DMS 273 treated with DMSO at 0.1 percent for 48 hours (cell line): Measurements from ENCODE around the gene PARP8.
"Not testable (repeated sequence)": the region's sequence is repeated elsewhere in the genome, so short reads cannot be mapped to it uniquely, and the experiment has no call there.

Source experiments
- DNase-seq: peaks from one replicate; lab custom pipeline; 2025; lab: John Stamatoyannopoulos, UW

PARP8 gene

GRCh38 chr5:50786073-50786472, 119.6 kb downstream of the PARP8 start:
- no peak for DNase-seq

GRCh38 chr5:50791813-50792212, 125.4 kb downstream of the PARP8 start:
- no peak for DNase-seq

- DNase-seq = no peak
Measured at GRCh38 chr5:50792843-50793242, 126.4 kb downstream of the PARP8 start.

GRCh38 chr5:50794812-50795211, 128.4 kb downstream of the PARP8 start:
- no peak for DNase-seq

GRCh38 chr5:50798002-50798401, 131.6 kb downstream of the PARP8 start:
- DNase-seq = no peak

GRCh38 chr5:50799596-50799995, 133.2 kb downstream of the PARP8 start:
- DNase-seq = no peak

- no peak for DNase-seq
Measured at GRCh38 chr5:50800410-50800809, 134.0 kb downstream of the PARP8 start.

- no peak for DNase-seq
Measured at GRCh38 chr5:50807661-50808060, 141.2 kb downstream of the PARP8 start.

GRCh38 chr5:50808406-50808805, 142.0 kb downstream of the PARP8 start:
- DNase-seq = no peak

- not testable (repeated sequence) for DNase-seq
Measured at GRCh38 chr5:50811746-50812145, 145.3 kb downstream of the PARP8 start.

GRCh38 chr5:50813691-50814090, 147.3 kb downstream of the PARP8 start:
- no peak for DNase-seq

GRCh38 chr5:50814556-50814955, 148.1 kb downstream of the PARP8 start:
- DNase-seq = no peak

GRCh38 chr5:50822046-50822445, 155.6 kb downstream of the PARP8 start:
- DNase-seq = no peak

GRCh38 chr5:50822761-50823160, 156.3 kb downstream of the PARP8 start:
- DNase-seq = no peak

GRCh38 chr5:50823568-50823967, 157.1 kb downstream of the PARP8 start:
- DNase-seq = no peak

- DNase-seq = no peak
Measured at GRCh38 chr5:50824109-50824508, 157.7 kb downstream of the PARP8 start.

GRCh38 chr5:50827516-50828247, 161.2 kb downstream of the PARP8 start:
- no peak for DNase-seq

GRCh38 chr5:50829023-50829422, 162.6 kb downstream of the PARP8 start:
- DNase-seq = no peak

GRCh38 chr5:50832657-50833284, 166.3 kb downstream of the PARP8 start:
- DNase-seq = no peak

- DNase-seq = no peak
Measured at GRCh38 chr5:50836356-50836755, 169.9 kb downstream of the PARP8 start.

- no peak for DNase-seq
Measured at GRCh38 chr5:50839472-50839871, 173.0 kb downstream of the PARP8 start.

- DNase-seq = no peak
Measured at GRCh38 chr5:50843091-50843490, 176.7 kb downstream of the PARP8 start.

- DNase-seq = no peak
Measured at GRCh38 chr5:50846261-50846660, 179.8 kb downstream of the PARP8 start.

- no peak for DNase-seq
Measured at GRCh38 chr5:50849554-50849953, 183.1 kb downstream of the PARP8 start.
